HepG2 (cell line): ENCODE results near the gene BICDL2. TPM values are rescaled to one million over a fixed set of nuclear protein-coding genes. Genes with fewer than 3 reads are reported as not detected.

Experiments used
- EED ChIP-seq: sonication (generic); formaldehyde crosslinking; IDR thresholded peaks from 2 replicates; pipeline ENCODE4 v1.5.0; 2020; ENCODE audit warnings: mild to moderate bottlenecking, missing genetic modification reagents
- ELF4 ChIP-seq: sonication (generic); formaldehyde crosslinking; IDR thresholded peaks from 2 replicates; pipeline ENCODE4 v1.5.0; 2020; ENCODE audit warnings: missing genetic modification reagents, mild to moderate bottlenecking, moderate library complexity, borderline replicate concordance
- EP300 ChIP-seq, 3 experiments: sonication (generic) in 1 of 3; formaldehyde crosslinking in 1 of 3; IDR thresholded peaks; 2 replicates each; pipeline versions ENCODE4 v1.5.1 to v1.6.1; 2011 to 2020; ENCODE audit warnings: low read depth in 2 of 3, low read length in 2 of 3, borderline replicate concordance in 1 of 3, improper control_type of control experiment in 1 of 3, mild to moderate bottlenecking in 1 of 3, missing genetic modification reagents in 1 of 3, moderate library complexity in 1 of 3
- GABPB1 ChIP-seq: IDR thresholded peaks from 2 replicates; pipeline ENCODE4 v1.6.1; 2016; ENCODE audit warnings: mild to moderate bottlenecking, missing genetic modification reagents, moderate library complexity, missing compliant biosample characterization
- KLF6 ChIP-seq: IDR thresholded peaks from 2 replicates; pipeline ENCODE4 v1.8.0; 2016; ENCODE audit warnings: missing biosample characterization, missing genetic modification reagents
- NFATC3 ChIP-seq: sonication (generic); formaldehyde crosslinking; IDR thresholded peaks from 2 replicates; pipeline ENCODE4 v1.5.1; 2020; ENCODE audit warnings: mild to moderate bottlenecking, missing genetic modification reagents
- PPARG ChIP-seq: conservative IDR thresholded peaks from 2 replicates; pipeline ENCODE4 v1.6.1; 2016; ENCODE audit warnings: missing biosample characterization, missing genetic modification reagents
- PRDM15 ChIP-seq: sonication (generic); formaldehyde crosslinking; IDR thresholded peaks from 2 replicates; pipeline ENCODE4 v1.4.0; 2020; ENCODE audit warnings: missing genetic modification reagents
- RNF2 ChIP-seq: fragments of 450-650 bp; conservative IDR thresholded peaks from 2 replicates; pipeline ENCODE4 v1.6.1; 2016; ENCODE audit warnings: low read depth
- SKI ChIP-seq: fragments of 450-650 bp; IDR thresholded peaks from one replicate; pipeline ENCODE4 v1.6.1; 2018; ENCODE audit warnings: mild to moderate bottlenecking; ENCODE audit not compliant: partially characterized antibody
- THAP11 ChIP-seq: IDR thresholded peaks from 2 replicates; pipeline ENCODE4 v1.6.1; 2016; ENCODE audit warnings: missing biosample characterization, missing genetic modification reagents
- ZIK1 ChIP-seq: sonication (generic); formaldehyde crosslinking; IDR thresholded peaks from 2 replicates; pipeline ENCODE4 v1.5.0; 2020; ENCODE audit warnings: mild to moderate bottlenecking, low read depth, missing genetic modification reagents, borderline replicate concordance
- ZNF20 ChIP-seq: sonication (generic); formaldehyde crosslinking; IDR thresholded peaks from 2 replicates; pipeline ENCODE4 v1.4.0; 2020; ENCODE audit warnings: mild to moderate bottlenecking, moderate library complexity, missing genetic modification reagents
- ZNF317 ChIP-seq: sonication (generic); formaldehyde crosslinking; IDR thresholded peaks from 2 replicates; pipeline ENCODE4 v1.5.0; 2020; ENCODE audit warnings: mild to moderate bottlenecking, missing genetic modification reagents
- ZNF33A ChIP-seq: sonication (generic); formaldehyde crosslinking; IDR thresholded peaks from 2 replicates; pipeline ENCODE4 v1.5.1; 2020; ENCODE audit warnings: missing genetic modification reagents, mild to moderate bottlenecking, moderate library complexity, borderline replicate concordance
- ZNF556 ChIP-seq: sonication (generic); formaldehyde crosslinking; IDR thresholded peaks from 2 replicates; pipeline ENCODE4 v1.4.0; 2020; ENCODE audit warnings: mild to moderate bottlenecking, missing genetic modification reagents, borderline replicate concordance
- ZNF558 ChIP-seq: sonication (generic); formaldehyde crosslinking; IDR thresholded peaks from 2 replicates; pipeline ENCODE4 v1.9.0; 2022; ENCODE audit warnings: mild to moderate bottlenecking, missing genetic modification reagents, borderline replicate concordance
- ZNF569 ChIP-seq: sonication (generic); formaldehyde crosslinking; IDR thresholded peaks from 2 replicates; pipeline ENCODE4 v1.5.0; 2020; ENCODE audit warnings: mild to moderate bottlenecking, missing genetic modification reagents, moderate library complexity, borderline replicate concordance
- ZNF780A ChIP-seq: sonication (generic); formaldehyde crosslinking; IDR thresholded peaks from 2 replicates; pipeline ENCODE4 v1.8.0; 2022; ENCODE audit warnings: mild to moderate bottlenecking, missing genetic modification reagents, moderate library complexity
- polyA plus RNA-seq, 8 experiments: library from polyadenylated mRNA; depleted of rRNA in 3 of 8; stranded (reverse) in 7 of 8; unstranded in 1 of 8; fragments of >200 nt; fragmentation: Illumina TruSeq in 4 of 8; extraction: Trizol in 4 of 8; gene quantifications; 2 replicates each; pipeline versions ENCODE4 v1.2.1 to v1.2.3, GENCODE V29; 2011 to 2016; ENCODE audit warnings: low read depth in 4 of 8, missing spikeins in 1 of 8, mixed read lengths in 1 of 8; ENCODE audit not compliant: insufficient read depth in 1 of 8
- total RNA-seq, 5 experiments: library from RNA; depleted of rRNA; stranded (reverse); fragments of >200 nt; fragmentation: Illumina TruSeq; extraction: Trizol; gene quantifications; 2 replicates each; pipeline ENCODE4 v1.2.3, GENCODE V29; 2016; ENCODE audit warnings: low read depth in 1 of 5
- TF ChIP-seq, protein P1 (sequence below): sonication (generic); formaldehyde crosslinking; conservative IDR thresholded peaks from 2 replicates; pipeline ENCODE4 v1.8.1; 2023; ENCODE audit warnings: missing genetic modification reagents
- TF ChIP-seq, protein P2 (sequence below): IDR thresholded peaks from 2 replicates; pipeline ENCODE4 v1.6.1; 2018; ENCODE audit warnings: missing genetic modification reagents, mild to moderate bottlenecking, missing compliant biosample characterization
- TF ChIP-seq, protein P3 (sequence below): sonication (generic); formaldehyde crosslinking; IDR thresholded peaks from 2 replicates; pipeline ENCODE4 v1.4.0; 2020; ENCODE audit warnings: missing genetic modification reagents

Gene BICDL2
- total and polyA plus RNA-seq, 2 of the 13 experiments (the other 11 are each of a cell fraction or from before 2014, with no cell fraction given): 0.12 TPM; not detected in 1

DNA sequence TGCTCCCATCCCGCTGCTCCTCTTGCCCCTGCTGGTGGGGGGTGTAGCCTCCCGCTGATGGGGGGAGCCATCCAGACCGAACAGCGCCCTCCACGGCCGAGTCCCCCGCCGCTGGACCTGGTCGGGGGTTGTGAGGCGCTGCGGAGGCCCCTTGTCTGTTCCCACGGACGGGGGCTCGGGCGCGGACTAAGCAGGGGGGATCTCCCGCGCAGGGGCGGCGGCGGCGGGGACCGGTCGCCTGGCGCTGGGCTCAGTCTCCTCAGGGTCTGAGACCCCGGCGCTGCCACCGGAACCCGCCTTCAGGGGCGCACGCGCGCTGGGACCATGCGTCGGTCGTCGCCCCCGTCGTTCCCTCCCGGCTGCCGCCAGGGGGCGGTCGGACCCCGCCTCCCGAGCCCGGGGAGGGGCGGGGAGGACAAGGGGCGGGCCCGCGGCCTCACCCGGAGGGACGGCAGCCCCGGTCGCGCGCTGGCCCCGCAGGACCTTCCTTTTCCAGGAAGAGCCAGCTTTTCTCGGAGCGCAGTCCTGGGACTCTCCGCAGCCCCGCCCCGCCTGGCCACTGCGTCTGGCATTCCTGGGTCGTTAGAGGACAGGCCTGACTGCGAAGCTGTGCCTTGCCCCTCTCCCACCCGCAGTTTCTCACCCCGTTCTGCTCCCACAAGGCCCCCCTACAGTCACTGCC is 22.4 kb upstream of the BICDL2 start (continued):
- no peak for TF ChIP-seq ZNF33A (CRISPR knock-in tag)
- TF ChIP-seq SKI: peak; percentile 30
- TF ChIP-seq PRDM15 (CRISPR knock-in tag): no peak
- peak; percentile 83; the same call in 1 of the 2 replicates for TF ChIP-seq EED
- no peak for TF ChIP-seq ELF4
- no peak; the same call in 1 of the 2 replicates for TF ChIP-seq ZIK1 (CRISPR knock-in tag)
- no peak for TF ChIP-seq EP300 (IDR thresholded peaks at IDR 0.05; ENCODE audit: low read depth in 2 of 2, low read length in 2 of 2)
- TF ChIP-seq EP300 (CRISPR knock-in tag; IDR thresholded peaks at IDR 0.05; ENCODE audit: borderline replicate concordance): no peak
- no peak for TF ChIP-seq PPARG (CRISPR knock-in tag)
- TF ChIP-seq, protein P1, sequence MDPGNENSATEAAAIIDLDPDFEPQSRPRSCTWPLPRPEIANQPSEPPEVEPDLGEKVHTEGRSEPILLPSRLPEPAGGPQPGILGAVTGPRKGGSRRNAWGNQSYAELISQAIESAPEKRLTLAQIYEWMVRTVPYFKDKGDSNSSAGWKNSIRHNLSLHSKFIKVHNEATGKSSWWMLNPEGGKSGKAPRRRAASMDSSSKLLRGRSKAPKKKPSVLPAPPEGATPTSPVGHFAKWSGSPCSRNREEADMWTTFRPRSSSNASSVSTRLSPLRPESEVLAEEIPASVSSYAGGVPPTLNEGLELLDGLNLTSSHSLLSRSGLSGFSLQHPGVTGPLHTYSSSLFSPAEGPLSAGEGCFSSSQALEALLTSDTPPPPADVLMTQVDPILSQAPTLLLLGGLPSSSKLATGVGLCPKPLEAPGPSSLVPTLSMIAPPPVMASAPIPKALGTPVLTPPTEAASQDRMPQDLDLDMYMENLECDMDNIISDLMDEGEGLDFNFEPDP (CRISPR knock-in tag): no peak
- TF ChIP-seq ZNF558 (CRISPR knock-in tag): peak; percentile 28; the same call in 1 of the 2 replicates
- TF ChIP-seq RNF2: no peak
- no peak for TF ChIP-seq ZNF780A (CRISPR knock-in tag)
- TF ChIP-seq ZNF317 (CRISPR knock-in tag): peak; percentile 48; the same call in 1 of the 2 replicates
- TF ChIP-seq, protein P2, sequence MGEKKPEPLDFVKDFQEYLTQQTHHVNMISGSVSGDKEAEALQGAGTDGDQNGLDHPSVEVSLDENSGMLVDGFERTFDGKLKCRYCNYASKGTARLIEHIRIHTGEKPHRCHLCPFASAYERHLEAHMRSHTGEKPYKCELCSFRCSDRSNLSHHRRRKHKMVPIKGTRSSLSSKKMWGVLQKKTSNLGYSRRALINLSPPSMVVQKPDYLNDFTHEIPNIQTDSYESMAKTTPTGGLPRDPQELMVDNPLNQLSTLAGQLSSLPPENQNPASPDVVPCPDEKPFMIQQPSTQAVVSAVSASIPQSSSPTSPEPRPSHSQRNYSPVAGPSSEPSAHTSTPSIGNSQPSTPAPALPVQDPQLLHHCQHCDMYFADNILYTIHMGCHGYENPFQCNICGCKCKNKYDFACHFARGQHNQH (CRISPR knock-in tag): no peak; the same call in none of the 2 replicates
- TF ChIP-seq, protein P3, sequence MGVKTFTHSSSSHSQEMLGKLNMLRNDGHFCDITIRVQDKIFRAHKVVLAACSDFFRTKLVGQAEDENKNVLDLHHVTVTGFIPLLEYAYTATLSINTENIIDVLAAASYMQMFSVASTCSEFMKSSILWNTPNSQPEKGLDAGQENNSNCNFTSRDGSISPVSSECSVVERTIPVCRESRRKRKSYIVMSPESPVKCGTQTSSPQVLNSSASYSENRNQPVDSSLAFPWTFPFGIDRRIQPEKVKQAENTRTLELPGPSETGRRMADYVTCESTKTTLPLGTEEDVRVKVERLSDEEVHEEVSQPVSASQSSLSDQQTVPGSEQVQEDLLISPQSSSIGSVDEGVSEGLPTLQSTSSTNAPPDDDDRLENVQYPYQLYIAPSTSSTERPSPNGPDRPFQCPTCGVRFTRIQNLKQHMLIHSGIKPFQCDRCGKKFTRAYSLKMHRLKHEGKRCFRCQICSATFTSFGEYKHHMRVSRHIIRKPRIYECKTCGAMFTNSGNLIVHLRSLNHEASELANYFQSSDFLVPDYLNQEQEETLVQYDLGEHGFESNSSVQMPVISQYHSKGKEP (CRISPR knock-in tag): no peak
- TF ChIP-seq KLF6: no peak; the same call in 1 of the 2 replicates
- no peak for TF ChIP-seq NFATC3 (CRISPR knock-in tag)
- peak; percentile 62 for TF ChIP-seq THAP11
- TF ChIP-seq ZNF20 (CRISPR knock-in tag): no peak
- peak; percentile 84 for TF ChIP-seq GABPB1
- peak; percentile 90 for TF ChIP-seq ZNF556 (CRISPR knock-in tag)
- TF ChIP-seq ZNF569 (CRISPR knock-in tag): no peak
